Measurements from ENCODE around the gene PJA1.

The PJA1 gene

GRCh38 chrX:69170319-69170718, 5.1 kb upstream of the PJA1 start:
- no peak for DNase-seq

GRCh38 chrX:69163936-69164741, 1.1 kb downstream of the PJA1 start:
- DNase-seq, result peak; percentile 21

- DNase-seq, result no peak
These were observed 2.8 kb downstream of the PJA1 start for GRCh38 chrX:69162361-69162865.

DNA sequence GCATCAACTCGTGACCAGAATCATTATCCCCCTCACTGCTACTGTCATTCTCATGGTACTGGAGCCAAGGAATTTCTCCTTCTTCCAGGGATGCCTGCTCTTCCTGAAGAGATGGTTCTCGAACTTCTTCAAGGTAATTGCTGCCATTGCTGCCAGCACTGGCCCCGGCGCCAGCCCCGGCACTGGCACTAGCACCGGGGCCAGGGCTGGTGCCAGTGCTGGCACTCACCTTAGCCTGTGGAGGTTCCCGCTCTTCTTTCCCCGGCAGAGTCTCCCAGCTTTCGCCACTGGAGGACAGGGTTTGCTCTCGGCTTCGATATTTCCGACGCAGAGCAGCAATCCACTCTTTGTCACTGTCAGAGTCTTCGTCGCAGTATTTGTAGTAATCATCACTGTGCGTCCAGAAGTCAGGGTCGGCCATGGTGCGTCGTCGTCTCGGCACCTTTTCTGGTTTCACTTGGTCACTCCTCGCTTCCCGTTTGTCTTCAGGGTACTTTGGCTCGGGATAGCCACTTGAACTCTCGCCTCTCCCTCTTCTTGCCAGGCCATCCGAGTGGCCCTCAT, 3.4 kb downstream of the PJA1 start:
- no peak for DNase-seq

- DNase-seq, result no peak
These were observed 3.9 kb downstream of the PJA1 start for GRCh38 chrX:69161371-69161770.

DNA sequence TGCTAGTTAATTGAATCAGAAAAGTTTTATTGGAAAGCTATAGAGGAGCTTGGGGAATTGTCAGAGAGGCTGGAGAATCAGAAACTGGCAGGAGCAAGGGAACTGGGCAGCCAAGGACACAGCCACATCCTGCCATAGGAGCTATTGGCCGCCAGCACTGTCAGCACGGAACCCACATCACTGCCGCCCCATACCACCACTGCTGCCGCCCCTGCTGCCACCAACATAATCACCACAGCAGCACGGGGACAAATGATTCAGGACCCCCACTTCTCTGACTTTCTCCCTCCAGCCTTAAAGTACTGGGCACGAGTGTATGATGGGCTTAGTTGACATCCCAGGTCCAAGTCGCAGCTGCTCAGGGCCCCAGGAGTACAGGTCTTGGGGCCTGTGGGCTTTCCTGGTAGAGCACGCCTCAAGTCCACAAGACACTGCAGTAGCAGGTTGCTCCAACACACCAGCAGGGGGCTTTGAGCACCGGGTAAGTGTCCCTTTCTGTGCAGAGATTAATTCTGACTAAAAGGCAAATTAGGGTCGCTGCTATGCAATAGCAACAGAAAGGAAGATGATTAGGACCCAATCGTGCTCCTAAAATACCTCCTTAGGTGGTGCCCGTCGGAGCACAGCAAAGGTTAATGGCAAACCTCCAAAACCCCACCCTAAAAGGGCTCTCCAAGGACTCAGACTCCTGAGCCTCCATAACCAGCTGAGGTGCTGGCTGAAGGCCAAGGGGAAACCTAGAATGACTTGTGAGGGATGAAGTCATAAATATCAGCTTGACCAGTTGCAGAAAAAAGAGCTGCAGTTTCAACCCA, 6.9 kb downstream of the PJA1 start:
- DNase-seq, result no peak

GRCh38 chrX:69156638-69157037, 8.6 kb downstream of the PJA1 start:
- no peak for DNase-seq

DNA sequence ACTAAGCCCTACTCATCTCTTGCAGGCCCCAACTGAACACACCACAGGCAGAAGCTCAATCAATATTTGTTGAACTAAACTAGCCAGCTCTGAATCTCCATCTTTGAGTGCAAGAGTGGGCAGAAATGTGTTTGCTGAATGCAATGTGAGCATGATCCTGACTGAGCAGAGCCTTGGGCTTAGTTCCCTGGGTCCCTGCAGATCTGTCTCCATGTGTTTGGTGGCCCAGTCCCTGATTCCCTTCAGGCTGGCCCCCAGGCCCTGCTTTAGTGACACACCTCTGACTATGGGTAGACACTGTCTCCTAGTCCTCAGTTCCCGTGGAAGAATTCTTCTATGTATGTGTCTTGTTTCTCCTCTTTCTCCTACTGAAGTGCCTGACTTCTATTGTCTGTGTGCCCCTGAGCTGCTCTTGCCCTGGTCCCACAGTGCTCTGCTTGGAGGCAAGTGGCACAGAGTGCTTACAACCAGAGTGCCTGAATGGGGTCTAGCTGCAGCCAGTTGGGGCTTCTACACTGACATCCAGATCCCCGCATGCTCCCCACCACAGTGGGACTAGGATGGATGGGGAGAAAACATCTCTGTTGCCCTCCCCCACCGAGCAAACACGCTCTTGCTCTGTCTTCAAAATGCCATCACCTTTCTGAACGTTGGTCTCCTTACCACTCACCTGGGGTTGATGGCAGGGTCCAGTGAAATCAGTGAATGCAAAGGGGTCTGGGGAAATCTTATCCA, 9.3 kb downstream of the PJA1 start:
- DNase-seq, result no peak

- DNase-seq, result no peak
These were observed 11.2 kb downstream of the PJA1 start for GRCh38 chrX:69154051-69154450.

DNA sequence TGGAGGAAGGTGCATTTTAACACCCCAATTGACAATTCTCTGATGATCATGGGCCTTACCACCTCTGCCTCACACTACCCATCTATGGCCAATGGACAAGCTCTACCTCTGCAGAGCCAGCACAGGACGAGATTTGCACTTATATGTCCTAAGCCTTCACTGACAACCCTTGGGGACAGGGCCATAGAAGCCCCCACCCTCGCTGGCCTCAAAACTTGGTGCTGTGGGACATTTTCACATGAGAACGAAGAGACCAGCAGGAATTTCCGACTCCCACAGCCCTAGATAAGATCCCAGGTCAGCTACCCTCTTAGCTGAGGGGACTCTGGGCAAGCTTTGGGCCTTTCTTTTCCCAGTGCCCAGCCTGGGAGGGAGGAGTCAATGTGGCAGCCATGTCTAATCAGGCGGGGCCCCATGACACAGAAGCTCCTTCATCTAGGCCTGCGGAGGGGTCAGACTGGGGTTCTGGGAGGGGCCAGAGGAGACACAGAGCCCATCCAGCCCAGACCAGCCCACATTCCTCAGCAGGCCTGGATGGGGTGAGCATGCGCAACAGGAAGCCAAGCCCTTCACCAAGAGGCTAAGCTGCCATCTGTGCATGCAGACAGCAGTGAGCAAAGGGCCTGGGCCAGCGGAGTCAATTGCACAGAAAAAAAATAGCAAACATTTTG, 12.1 kb downstream of the PJA1 start:
- DNase-seq, result no peak

- DNase-seq, result peak; percentile 6
These were observed 12.8 kb downstream of the PJA1 start for GRCh38 chrX:69152417-69152841.

DNA sequence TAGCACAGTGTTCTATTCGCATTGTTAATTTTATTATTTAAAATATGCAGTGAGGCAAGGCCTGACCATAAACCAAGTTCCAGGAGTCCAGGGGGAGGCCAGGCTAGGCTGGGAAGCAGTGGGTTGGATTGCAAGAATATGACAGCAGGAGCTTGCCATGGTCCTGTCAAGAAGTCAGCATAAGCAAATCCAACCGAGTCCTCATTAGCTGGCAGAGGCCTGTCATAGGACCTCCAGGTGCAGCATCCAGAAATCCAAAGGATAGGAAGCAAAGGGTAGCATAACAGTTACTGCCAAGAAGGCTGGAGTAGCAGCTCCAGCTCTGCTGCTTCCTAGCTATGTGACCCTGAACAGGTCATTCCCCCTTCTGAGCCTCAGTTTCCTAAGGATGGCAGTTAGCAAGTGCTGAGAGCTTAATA, 13.4 kb downstream of the PJA1 start:
- DNase-seq, result no peak

GRCh38 chrX:69150281-69150960, 14.8 kb downstream of the PJA1 start:
- no peak for DNase-seq

DNA sequence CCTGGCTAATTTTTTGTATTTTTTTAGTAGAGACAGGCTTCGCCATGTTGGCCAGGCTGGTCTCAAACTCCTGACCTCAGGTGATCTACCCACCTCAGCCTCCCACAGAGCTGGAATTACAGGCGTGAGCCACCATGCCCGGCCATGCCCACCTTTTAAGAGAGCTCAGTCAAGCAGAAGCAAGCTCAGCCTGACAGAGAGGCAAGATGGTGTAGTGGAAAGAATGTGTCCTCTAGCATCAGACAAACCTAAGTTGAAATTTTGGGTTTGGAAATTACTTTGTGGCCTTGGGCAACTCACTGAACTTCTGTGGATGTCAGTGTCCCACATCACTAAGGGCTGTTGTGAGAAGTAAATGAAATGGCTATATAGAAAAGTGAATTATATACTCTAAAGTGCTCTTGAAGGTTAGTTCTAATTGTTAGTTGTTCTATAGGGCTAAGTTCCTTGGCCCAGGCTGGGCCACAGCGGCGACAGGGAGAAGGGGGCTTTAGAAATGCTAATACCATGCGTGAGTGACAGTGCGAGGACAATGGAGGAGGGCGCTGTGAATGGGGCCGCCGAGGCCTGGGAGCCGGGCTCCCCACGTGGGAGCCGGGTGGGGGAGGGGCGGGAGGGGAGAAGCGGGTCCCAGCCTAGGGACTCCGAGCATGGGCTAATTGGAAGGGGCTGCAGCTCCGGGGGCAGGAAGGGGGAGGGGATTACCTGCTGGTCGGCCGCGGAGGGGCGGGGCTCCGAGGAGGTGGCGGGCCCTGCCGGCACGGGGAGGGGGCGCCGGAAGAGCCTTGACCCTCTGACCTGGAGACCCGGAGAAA, 15.6 kb downstream of the PJA1 start:
- no peak for DNase-seq

- DNase-seq, result no peak
These were observed 16.3 kb downstream of the PJA1 start for GRCh38 chrX:69148946-69149345.

GRCh38 chrX:69146739-69147138, 18.5 kb downstream of the PJA1 start:
- DNase-seq, result no peak

DNA sequence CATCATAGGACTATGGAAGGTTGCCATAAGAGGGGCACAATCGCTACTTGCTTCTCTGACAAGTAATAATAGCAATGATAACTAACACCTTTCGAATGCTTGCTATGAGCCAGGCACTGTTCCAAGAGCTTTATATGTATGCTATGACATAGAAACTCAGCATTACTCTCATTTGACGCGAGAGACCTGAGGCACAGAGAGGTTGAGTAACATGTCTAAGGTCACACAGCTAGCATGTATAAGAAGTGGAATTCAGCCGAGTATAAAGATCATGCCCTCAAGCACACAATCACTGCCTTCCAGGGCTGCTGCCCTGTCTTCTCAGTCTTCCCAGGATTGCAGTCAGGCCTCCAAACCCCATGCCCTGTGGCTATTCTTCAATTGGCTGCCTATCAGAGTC, 19.5 kb downstream of the PJA1 start:
- no peak for DNase-seq

DNA sequence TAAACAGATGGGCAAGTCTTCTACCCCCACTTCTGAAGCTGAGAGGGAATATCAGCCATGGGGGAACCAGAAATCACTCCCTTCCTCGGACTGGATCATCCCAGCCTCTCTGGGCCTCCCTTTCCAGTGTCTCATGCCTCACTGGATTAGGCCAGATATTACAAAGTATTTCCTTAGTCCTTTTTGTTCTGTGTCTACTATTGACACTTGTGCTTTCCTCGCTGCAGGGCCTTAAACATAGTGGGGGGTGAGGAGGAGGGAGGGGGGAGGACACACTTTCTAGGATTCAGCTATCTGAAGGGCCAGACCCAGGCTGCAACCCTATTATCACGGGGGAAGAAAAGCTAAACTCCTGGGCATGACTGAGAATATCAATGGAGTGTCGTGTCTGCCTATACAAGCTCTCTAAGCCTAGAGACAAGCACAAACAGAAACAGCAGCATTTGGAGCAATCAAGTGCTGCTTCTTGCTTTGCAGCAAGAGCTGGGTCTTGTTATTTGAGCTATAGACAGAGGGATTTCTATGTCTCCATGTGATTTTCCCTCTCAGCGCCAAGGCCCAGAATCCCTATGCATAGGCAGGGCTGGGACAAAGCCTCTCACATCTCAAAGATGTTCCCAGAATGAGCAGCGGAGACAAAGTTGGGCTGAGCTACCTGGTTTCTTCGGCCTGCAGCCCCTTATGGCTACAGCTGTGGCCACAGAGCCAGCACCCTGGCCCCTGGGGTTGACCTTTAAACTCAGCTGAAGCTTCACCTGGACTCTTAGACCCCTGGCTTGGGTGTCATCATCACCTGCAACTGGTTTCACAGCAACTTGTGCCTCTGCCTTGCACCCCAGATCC, 20.2 kb downstream of the PJA1 start:
- no peak for DNase-seq

- no peak for DNase-seq
These were observed 21.7 kb downstream of the PJA1 start for GRCh38 chrX:69143530-69143929.
